A673 (cell line): Measurements from ENCODE around the gene TSPAN5. TPM values are rescaled to one million over a fixed set of nuclear protein-coding genes. Genes with fewer than 3 reads are reported as not detected.

ENCODE experiments used
- BruUV-seq: library from RNA; stranded (reverse); fragments of 400-500 nt; replicated peaks from 2 replicates; lab custom pipeline; 2021; lab: Mats Ljungman, UMichigan
- CTCF ChIA-PET: fragments of 300-600 bp; sonication (Branson Sonifier 250); formaldehyde crosslinking; loops from one replicate; lab custom pipeline; 2022; ENCODE audit warnings: antibody characterized with exemption; lab: Charles Lee
- POLR2A ChIA-PET: fragments of 300-600 bp; sonication (Branson Sonifier 250); formaldehyde crosslinking; loops from one replicate; lab custom pipeline; 2022; ENCODE audit warnings: antibody characterized with exemption; ENCODE audit not compliant: low non-redundant PET; lab: Charles Lee
- DNase-seq: peaks from one replicate; pipeline ENCODE4 v3.0.0-alpha.2; 2015; ENCODE audit warnings: low spot score
- H3K27ac ChIP-seq: fragments of 200-600 bp; sonication (generic); 2 replicates; pipeline ENCODE4 v1.5.1; 2016; ENCODE audit warnings: mixed run types, low read depth, mild to moderate bottlenecking, mixed read lengths, antibody characterized with exemption, low read length; ENCODE audit not compliant: poor library complexity, severe bottlenecking
- H3K27me3 ChIP-seq: fragments of 200-600 bp; sonication (generic); replicated peaks from 2 replicates; pipeline ENCODE4 v1.6.1; 2017; ENCODE audit warnings: mixed run types, low read depth, mild to moderate bottlenecking, mixed read lengths, antibody characterized with exemption, low read length; ENCODE audit not compliant: insufficient read depth, poor library complexity
- H3K36me3 ChIP-seq: fragments of 200-600 bp; sonication (generic); 2 replicates; pipeline ENCODE4 v1.6.1; 2016; ENCODE audit warnings: mixed run types, mild to moderate bottlenecking, mixed read lengths, antibody characterized with exemption, low read length; ENCODE audit not compliant: insufficient read depth, poor library complexity, severe bottlenecking
- H3K4me1 ChIP-seq: fragments of 200-600 bp; sonication (generic); 2 replicates; pipeline ENCODE4 v1.6.1; 2017; ENCODE audit warnings: mixed run types, mild to moderate bottlenecking, mixed read lengths, antibody characterized with exemption, low read length; ENCODE audit not compliant: insufficient read depth, poor library complexity, severe bottlenecking
- H3K4me3 ChIP-seq: fragments of 200-600 bp; sonication (generic); 2 replicates; pipeline ENCODE4 v1.5.1; 2016; ENCODE audit warnings: low read depth, mixed run types, mild to moderate bottlenecking, mixed read lengths, low read length; ENCODE audit not compliant: poor library complexity, severe bottlenecking
- H3K9me3 ChIP-seq: fragments of 200-600 bp; sonication (generic); 2 replicates; pipeline ENCODE4 v1.6.1; 2016; ENCODE audit warnings: mixed run types, low read depth, mild to moderate bottlenecking, mixed read lengths, antibody characterized with exemption, low read length; ENCODE audit not compliant: poor library complexity, severe bottlenecking
- EZH2 ChIP-seq: fragments of 200-600 bp; sonication (generic); IDR thresholded peaks from 2 replicates; pipeline ENCODE4 v1.6.1; 2017; ENCODE audit warnings: borderline replicate concordance, low read depth, mild to moderate bottlenecking, mixed read lengths, antibody characterized with exemption, low read length; ENCODE audit not compliant: poor library complexity, severe bottlenecking
- intact Hi-C: fragments of 100-400 bp; cut with micrococcal nuclease; formaldehyde crosslinking; loops from one replicate; pipeline ENCODE4 v1.10.0; 2022; ENCODE audit not compliant: unreplicated experiment
- total RNA-seq: library from RNA; stranded (reverse); gene quantifications from 2 replicates; pipeline ENCODE4 v1.2.3, GENCODE V29; 2021
- TF ChIP-seq, protein P1 (sequence below): fragments of 300-800, 200-600 bp; sonication (generic); conservative IDR thresholded peaks from 2 replicates; pipeline ENCODE4 v1.5.1; 2017; ENCODE audit warnings: low read depth, mild to moderate bottlenecking, antibody characterized with exemption, low read length, moderate library complexity, mixed read lengths

TSPAN5 gene
- total RNA-seq, 1 experiment from 2014 or later = 15.2 TPM

DNA sequence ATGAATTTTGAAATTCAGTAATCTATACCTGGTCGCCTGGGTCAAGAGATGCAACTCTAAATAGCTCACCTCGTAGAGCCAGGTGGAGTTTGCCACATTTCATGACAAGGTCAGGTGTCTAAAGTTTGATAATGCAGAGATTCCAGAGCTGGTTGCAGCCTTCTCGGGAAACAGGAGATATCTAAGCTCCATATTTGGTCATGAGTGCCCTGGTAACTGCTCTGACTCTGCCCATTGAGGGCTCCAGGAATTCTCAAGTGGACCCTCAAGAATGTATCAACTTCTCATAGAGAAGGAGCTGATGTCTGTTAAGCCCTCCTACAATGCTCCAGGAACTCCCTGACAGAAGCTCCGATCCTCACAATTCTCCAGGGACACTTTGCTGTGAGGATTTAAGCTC lies 33.2 kb upstream of the TSPAN5 start:
- ChIA-PET POLR2A (no interaction called here), CTCF (no interaction called here)
- TF ChIP-seq, protein P1, sequence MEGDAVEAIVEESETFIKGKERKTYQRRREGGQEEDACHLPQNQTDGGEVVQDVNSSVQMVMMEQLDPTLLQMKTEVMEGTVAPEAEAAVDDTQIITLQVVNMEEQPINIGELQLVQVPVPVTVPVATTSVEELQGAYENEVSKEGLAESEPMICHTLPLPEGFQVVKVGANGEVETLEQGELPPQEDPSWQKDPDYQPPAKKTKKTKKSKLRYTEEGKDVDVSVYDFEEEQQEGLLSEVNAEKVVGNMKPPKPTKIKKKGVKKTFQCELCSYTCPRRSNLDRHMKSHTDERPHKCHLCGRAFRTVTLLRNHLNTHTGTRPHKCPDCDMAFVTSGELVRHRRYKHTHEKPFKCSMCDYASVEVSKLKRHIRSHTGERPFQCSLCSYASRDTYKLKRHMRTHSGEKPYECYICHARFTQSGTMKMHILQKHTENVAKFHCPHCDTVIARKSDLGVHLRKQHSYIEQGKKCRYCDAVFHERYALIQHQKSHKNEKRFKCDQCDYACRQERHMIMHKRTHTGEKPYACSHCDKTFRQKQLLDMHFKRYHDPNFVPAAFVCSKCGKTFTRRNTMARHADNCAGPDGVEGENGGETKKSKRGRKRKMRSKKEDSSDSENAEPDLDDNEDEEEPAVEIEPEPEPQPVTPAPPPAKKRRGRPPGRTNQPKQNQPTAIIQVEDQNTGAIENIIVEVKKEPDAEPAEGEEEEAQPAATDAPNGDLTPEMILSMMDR = no peak
- Histone ChIP-seq H3K36me3 (no peaks in the 10 kb centered on the region), H3K4me1 (no peaks in the 10 kb centered on the region), H3K4me3 (no peak overlapping the region), H3K27ac (no peak overlapping the region), H3K27me3 (no peaks in the 10 kb centered on the region), H3K9me3 (no peaks in the 10 kb centered on the region)
- no TSS peak for BruUV-seq
- no peak for DNase-seq
- intact Hi-C loops = no loop called here

DNA sequence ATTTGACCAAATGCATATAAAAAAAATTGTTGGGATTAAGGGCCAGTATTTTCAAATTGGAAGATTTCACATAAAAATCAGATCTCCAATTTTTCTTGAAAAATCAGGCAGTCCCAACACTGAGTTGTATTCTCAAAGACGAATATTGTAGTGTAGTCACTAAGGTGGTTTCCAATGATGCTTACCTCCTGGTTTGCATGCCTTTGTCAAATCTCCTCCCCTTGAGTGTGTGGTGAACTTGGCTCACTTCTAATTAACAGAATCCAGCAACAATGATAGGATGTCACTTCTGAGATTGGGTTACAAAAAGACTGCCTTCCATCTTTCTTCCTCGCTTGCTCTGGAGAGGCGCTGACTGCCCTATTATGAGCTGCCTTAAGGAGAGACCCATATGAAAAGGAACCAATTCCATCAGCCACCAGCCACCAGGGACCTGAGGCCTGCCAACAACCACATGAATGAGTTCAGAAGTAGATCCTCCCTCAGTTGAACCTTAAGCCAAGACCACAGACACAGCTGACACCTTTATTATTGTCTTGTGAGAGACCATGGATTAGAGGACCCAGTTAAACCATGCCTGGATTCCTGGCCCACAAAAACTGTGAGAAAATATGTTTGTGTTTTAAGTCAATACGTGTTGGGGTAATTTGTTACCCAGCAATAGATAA lies 31.2 kb upstream of the TSPAN5 start:
- H3K36me3 ChIP-seq = no peaks in the 10 kb centered on the region
- H3K4me1 ChIP-seq = no peaks in the 10 kb centered on the region
- H3K4me3 ChIP-seq = no peak overlapping the region
- BruUV-seq = no TSS peak
- no peaks in the 10 kb centered on the region for H3K27me3 ChIP-seq
- DNase-seq = no peak
- no peak overlapping the region for H3K27ac ChIP-seq
- CTCF ChIA-PET = no interaction called here
- POLR2A ChIA-PET = no interaction called here
- TF ChIP-seq, protein P1 = no peak
- no peak for TF ChIP-seq EZH2
- H3K9me3 ChIP-seq = no peaks in the 10 kb centered on the region
- intact Hi-C loops = no loop called here

DNA sequence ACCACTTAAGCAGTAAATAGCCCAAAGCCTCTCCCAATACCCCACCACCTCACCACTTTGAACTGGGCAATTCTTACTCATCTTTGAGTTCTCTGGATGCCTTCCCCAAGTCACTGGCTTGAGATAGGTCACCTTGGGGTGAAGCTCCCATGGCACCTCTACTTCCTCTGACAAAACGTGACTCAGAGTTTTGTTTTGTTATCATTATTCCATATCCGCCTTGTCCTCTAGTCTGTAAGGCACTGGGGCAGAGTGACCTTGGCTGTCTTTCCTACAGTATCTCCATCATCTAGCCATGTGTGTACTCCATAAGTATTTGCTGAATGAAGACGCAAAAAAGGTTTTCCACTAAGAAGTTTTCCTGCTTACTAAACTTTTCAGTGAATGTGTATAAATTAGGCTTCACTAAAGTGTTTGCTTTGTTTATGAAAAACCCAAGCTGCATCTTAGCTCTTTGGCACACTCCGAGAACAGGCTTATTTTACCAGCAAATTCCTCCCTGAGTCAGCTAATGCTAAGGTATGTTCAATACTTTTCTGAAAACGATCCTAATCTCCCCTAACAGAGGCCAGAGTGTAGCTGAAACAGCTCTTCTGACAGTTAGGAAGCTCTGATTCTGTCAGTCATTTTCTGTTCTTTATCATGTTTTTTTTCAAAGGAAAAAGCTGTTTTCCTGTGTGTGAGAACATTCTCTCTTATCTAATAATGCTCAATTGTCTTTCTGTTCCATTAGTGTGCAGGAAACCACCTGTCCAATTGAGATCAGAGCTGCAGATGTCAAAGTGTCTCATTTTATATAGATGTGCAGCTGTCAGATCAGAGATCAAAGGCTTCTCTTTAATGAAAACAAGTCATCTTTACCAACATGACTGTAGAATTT lies 30.2 kb upstream of the TSPAN5 start:
- no peaks in the 10 kb centered on the region for H3K4me1 ChIP-seq
- BruUV-seq = no TSS peak
- no peak for DNase-seq
- H3K36me3 ChIP-seq = no peaks in the 10 kb centered on the region
- no peaks in the 10 kb centered on the region for H3K9me3 ChIP-seq
- CTCF ChIA-PET = no interaction called here
- no peak overlapping the region for H3K27ac ChIP-seq
- POLR2A ChIA-PET = no interaction called here
- H3K4me3 ChIP-seq = no peak overlapping the region
- intact Hi-C loops = no loop called here
- TF ChIP-seq EZH2 = no peak
- TF ChIP-seq, protein P1 = no peak
- no peaks in the 10 kb centered on the region for H3K27me3 ChIP-seq
